NOMO-1 treated with dmso at 0.1 percent for 144 hours (cell line): ENCODE results near the gene ZNF723.
"Not testable (repeated sequence)": the region's sequence is repeated elsewhere in the genome, so short reads cannot be mapped to it uniquely, and the experiment has no call there.

Experiments used
- DNase-seq: peaks from one replicate; lab custom pipeline; 2025; ENCODE audit not compliant: unreplicated experiment; lab: John Stamatoyannopoulos, UW

ZNF723 gene

GRCh38 chr19:22832031-22832762, at the start of gene ZNF723:
Gene ZNF723, plus strand, starts transcription at chr19:22832291. Its CDS starts 89 bp downstream, at chr19:22832380.
- no peak for DNase-seq

GRCh38 chr19:22783651-22784410, 48.3 kb upstream of the ZNF723 start, which contains the start of gene ZNF99:
Gene ZNF99, minus strand, starts transcription at chr19:22784151. Its CDS starts 135 bp downstream, at chr19:22784016.
- DNase-seq, result no peak

- not testable (repeated sequence) for DNase-seq
These were observed 39.2 kb upstream of the ZNF723 start for GRCh38 chr19:22792863-22793262.

- DNase-seq, result no peak
These were observed 35.1 kb upstream of the ZNF723 start for GRCh38 chr19:22797040-22797439.

GRCh38 chr19:22806418-22806817, 25.7 kb upstream of the ZNF723 start:
- DNase-seq, result no peak

GRCh38 chr19:22807061-22807835, 24.8 kb upstream of the ZNF723 start:
- DNase-seq, result no peak

GRCh38 chr19:22814124-22814523, 18.0 kb upstream of the ZNF723 start:
- DNase-seq, result no peak

- no peak for DNase-seq
These were observed 880 bp upstream of the ZNF723 start for GRCh38 chr19:22831211-22831610.

- DNase-seq, result not testable (repeated sequence)
These were observed 25.7 kb downstream of the ZNF723 start for GRCh38 chr19:22857713-22858320.

GRCh38 chr19:22882797-22883196, 50.7 kb downstream of the ZNF723 start:
- no peak for DNase-seq

- no peak for DNase-seq
These were observed 61.8 kb downstream of the ZNF723 start for GRCh38 chr19:22893855-22894270.

- no peak for DNase-seq
These were observed 69.5 kb downstream of the ZNF723 start for GRCh38 chr19:22901431-22902130.
